GM12864 (cell line): ENCODE data around the gene KCNH8.

Experiments
- DNase-seq: peaks from one replicate; pipeline ENCODE4 v3.0.0-alpha.2; 2011; ENCODE audit warnings: low read depth
- H3K4me3 ChIP-seq: 2 replicates; pipeline ENCODE4 v1.5.1; 2011; ENCODE audit warnings: mild to moderate bottlenecking, low read depth, low read length, control low read depth
- TF ChIP-seq, protein P1 (sequence below): IDR thresholded peaks from 2 replicates; pipeline ENCODE4 v1.5.1; 2011; ENCODE audit warnings: low read depth, mild to moderate bottlenecking, moderate library complexity, low read length, control low read depth, inconsistent platforms; ENCODE audit errors: missing control alignments

KCNH8 gene

DNA sequence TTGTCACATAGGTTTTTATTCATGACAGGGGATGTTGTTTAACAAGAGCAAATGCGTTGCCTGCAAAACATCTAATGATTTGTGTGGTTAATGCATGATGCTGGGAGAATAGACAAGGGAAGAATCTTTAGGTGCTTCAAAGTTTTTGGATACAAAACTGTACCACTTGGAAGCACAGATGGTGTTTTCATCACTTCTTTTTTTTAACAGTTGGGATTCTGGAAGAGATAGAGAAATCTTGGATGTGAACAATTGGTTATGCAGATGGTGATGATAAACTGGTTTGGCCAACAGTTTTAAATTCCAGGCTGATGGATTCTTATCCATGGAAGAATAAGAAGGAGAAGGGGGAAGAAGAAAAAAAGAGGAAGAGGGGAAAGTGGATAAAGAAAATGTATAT, 379.4 kb downstream of the KCNH8 start:
- TF ChIP-seq, protein P1, sequence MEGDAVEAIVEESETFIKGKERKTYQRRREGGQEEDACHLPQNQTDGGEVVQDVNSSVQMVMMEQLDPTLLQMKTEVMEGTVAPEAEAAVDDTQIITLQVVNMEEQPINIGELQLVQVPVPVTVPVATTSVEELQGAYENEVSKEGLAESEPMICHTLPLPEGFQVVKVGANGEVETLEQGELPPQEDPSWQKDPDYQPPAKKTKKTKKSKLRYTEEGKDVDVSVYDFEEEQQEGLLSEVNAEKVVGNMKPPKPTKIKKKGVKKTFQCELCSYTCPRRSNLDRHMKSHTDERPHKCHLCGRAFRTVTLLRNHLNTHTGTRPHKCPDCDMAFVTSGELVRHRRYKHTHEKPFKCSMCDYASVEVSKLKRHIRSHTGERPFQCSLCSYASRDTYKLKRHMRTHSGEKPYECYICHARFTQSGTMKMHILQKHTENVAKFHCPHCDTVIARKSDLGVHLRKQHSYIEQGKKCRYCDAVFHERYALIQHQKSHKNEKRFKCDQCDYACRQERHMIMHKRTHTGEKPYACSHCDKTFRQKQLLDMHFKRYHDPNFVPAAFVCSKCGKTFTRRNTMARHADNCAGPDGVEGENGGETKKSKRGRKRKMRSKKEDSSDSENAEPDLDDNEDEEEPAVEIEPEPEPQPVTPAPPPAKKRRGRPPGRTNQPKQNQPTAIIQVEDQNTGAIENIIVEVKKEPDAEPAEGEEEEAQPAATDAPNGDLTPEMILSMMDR, result no peak
- H3K4me3 ChIP-seq, result no peak overlapping the region
- no peak for DNase-seq

GRCh38 chr3:19531426-19531825, 383.1 kb downstream of the KCNH8 start:
- DNase-seq, result no peak
- TF ChIP-seq, protein P1, result no peak

DNA sequence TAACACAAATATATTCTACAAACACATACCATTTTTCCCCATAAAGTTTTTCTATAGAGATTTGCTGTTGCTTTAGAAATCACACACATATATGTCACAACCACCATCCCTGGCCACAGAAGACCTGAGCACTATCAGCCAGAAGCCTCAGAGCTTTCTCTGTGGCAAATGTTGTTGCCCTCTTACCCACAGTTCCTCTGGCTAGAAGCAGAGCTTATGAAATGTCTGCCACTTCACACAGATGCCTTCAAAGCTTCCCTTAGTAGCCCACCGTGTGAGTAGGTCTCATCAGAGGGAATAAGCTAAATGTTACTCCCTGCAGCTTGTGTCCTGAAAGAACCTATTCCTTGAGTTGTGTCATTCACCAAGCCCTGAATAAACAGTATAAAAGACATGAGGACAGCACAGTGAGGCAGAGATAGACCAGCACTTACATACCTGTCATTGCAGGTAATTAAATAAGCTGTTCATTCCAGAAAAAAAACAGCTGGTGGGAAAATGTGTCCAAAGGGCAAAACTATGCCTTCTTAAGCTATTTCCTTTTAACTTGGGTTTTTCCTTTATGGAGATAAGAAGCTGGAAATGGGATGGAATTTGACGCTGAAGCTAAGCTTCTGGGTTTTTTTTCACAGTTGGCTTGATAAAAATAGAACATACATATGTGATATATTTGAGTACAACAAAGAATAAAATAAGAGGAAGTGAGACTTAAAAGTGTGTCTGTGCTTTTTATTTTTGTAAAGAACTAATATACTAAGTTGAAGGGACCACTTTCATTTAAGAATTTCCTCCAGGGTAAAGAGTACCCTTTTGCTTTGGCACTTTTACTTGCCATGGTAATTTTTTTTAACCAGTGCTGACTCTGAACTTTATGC, 391.4 kb downstream of the KCNH8 start:
- TF ChIP-seq, protein P1, result no peak
- no peak overlapping the region for H3K4me3 ChIP-seq
- peak; percentile 33 for DNase-seq

More at GRCh38 chr3:19531426-19531825, 383.1 kb downstream of the KCNH8 start:
- no peak overlapping the region for H3K4me3 ChIP-seq

DNA sequence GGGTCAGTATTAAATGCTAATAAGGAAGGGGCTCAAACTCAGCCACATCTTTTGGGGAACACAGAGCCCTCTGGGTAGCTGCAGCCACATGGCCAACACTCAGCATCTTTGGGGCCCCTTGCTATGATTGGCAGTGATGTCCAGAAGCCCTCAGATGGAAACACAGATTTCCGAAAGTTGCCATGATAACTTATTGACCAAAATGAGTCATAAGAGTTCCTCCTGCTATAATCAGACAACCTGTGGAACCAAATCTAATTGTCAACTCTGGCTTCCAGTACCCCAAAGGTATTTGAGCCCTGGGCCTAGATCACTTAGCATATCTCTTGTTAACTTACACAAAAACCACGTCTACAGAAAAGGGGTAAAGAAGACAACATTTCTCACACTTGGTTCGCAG, 392.2 kb downstream of the KCNH8 start:
- H3K4me3 ChIP-seq, result no peak overlapping the region
- DNase-seq, result no peak
- TF ChIP-seq, protein P1, result no peak

DNA sequence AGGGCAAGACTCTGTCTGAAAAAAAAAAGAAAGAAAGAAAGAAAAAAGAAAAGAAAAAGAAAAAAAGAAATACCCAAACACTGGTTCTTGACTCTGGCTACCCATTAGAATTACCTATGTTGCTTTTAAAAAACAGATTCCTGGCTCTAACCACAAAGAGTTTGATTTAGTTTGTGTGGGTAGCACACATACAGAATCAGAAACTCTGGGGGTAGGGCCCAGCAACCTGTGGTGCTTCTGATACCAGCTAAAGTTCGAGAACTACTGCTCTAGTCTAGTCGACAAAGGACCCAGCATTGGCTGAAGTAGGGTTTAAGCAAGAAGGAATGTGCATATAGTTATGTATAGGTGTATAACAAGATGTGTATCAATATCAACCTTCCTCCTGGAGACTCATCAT, 393.0 kb downstream of the KCNH8 start:
- TF ChIP-seq, protein P1, result no peak
- no peak overlapping the region for H3K4me3 ChIP-seq
- DNase-seq, result peak; percentile 8

GRCh38 chr3:19543212-19543841, 395.0 kb downstream of the KCNH8 start:
- peak; percentile 15 for DNase-seq
- H3K4me3 ChIP-seq, result no peak overlapping the region
- TF ChIP-seq, protein P1, result peak; percentile 80
